ENCODE data around the gene LRRC47.

Gene LRRC47

DNA sequence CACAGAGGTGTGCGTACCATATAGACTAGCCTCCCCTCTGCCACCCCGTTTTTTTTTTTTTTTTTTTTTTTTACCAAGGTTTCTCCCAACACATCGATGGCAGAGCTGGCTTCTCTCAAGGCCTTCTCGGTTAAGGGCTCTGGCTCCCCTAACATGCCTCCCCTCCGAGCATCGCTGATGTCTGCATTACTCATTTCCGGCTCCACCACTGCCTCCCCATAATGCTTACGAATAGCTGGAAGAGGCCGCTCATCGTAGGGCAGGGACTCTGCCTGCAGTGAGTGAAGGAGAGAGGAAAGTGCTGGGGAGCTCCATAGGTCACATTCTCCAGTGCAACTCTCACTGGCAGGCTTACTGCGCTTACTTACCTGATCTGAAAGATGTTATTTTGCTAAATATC is 40.1 kb upstream of the LRRC47 start:
- no peak overlapping the region for H3K4me3 ChIP-seq (ENCODE audit: low read length)

DNA sequence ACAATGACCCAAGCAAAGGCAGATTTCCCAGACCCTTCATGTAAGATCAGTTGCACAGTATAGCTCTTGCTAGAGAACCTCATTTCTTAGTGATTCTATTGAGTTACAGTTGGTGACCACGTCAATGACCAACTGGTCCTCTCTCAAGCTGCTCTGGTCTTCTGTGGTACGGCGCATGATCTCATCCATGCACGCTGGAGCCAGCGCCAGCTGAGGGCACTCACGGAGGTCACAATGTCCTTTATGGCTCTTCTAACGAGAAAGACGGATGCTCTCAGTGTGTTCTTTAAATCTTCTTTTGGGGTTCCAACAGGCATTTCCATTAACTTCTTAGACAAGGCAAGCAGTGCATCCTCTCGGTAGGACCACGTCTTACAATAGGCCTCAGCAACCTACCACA is 38.4 kb upstream of the LRRC47 start:
- no peak overlapping the region for H3K4me2 ChIP-seq (ENCODE audit: low read length)
- TF ChIP-seq, protein P1, sequence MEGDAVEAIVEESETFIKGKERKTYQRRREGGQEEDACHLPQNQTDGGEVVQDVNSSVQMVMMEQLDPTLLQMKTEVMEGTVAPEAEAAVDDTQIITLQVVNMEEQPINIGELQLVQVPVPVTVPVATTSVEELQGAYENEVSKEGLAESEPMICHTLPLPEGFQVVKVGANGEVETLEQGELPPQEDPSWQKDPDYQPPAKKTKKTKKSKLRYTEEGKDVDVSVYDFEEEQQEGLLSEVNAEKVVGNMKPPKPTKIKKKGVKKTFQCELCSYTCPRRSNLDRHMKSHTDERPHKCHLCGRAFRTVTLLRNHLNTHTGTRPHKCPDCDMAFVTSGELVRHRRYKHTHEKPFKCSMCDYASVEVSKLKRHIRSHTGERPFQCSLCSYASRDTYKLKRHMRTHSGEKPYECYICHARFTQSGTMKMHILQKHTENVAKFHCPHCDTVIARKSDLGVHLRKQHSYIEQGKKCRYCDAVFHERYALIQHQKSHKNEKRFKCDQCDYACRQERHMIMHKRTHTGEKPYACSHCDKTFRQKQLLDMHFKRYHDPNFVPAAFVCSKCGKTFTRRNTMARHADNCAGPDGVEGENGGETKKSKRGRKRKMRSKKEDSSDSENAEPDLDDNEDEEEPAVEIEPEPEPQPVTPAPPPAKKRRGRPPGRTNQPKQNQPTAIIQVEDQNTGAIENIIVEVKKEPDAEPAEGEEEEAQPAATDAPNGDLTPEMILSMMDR (IDR thresholded peaks at IDR 0.05; ENCODE audit: low read depth, low read length, poor library complexity, severe bottlenecking), result no peak
- no peak for TF ChIP-seq EZH2phosphoT487 (IDR thresholded peaks at IDR 0.05; ENCODE audit: borderline replicate concordance, low read length)
- no peaks in the 10 kb centered on the region for H3K9me2 ChIP-seq (replicated peaks; ENCODE audit: control insufficient read depth, low read length)
- H3K79me2 ChIP-seq (ENCODE audit: control insufficient read depth, low read length), result no peaks in the 10 kb centered on the region
- H3K36me3 ChIP-seq (ENCODE audit: control insufficient read depth, low read length), result peaks cover 65% of the 10 kb centered on the region
- no peaks in the 10 kb centered on the region for H3K27me3 ChIP-seq (ENCODE audit: control insufficient read depth, low read length)
- peaks cover 4% of the 10 kb centered on the region for H3K4me1 ChIP-seq (ENCODE audit: control insufficient read depth, low read length)
- no peaks in the 10 kb centered on the region for H4K20me1 ChIP-seq (ENCODE audit: control insufficient read depth, insufficient read depth, low read depth, low read length)
- 0 out of 2 replicates have a peak, but pooled peaks cover 2% of the 10 kb centered on the region for H3F3A ChIP-seq (ENCODE audit: control insufficient read depth, insufficient read depth)
- no peak overlapping the region for H3K27ac ChIP-seq (ENCODE audit: low read depth, low read length)
- H3K4me3 ChIP-seq (ENCODE audit: low read length), result no peak overlapping the region
- H3K9me3 ChIP-seq (ENCODE audit: control insufficient read depth, insufficient read depth, low read length), result no peaks in the 10 kb centered on the region

More for the DNA sequence above, 40.1 kb upstream of the LRRC47 start:
- peaks cover 63% of the 10 kb centered on the region for H3K36me3 ChIP-seq (ENCODE audit: control insufficient read depth, low read length)
- no peak overlapping the region for H3K27ac ChIP-seq (ENCODE audit: low read depth, low read length)
- TF ChIP-seq, protein P1 (IDR thresholded peaks at IDR 0.05; ENCODE audit: low read depth, low read length, poor library complexity, severe bottlenecking), result no peak
- TF ChIP-seq EZH2phosphoT487 (IDR thresholded peaks at IDR 0.05; ENCODE audit: borderline replicate concordance, low read length), result no peak
- 0 out of 2 replicates have a peak, but pooled peaks cover 2% of the 10 kb centered on the region for H3F3A ChIP-seq (ENCODE audit: control insufficient read depth, insufficient read depth)
- H3K4me2 ChIP-seq (ENCODE audit: low read length), result no peak overlapping the region
- H3K9me2 ChIP-seq (replicated peaks; ENCODE audit: control insufficient read depth, low read length), result no peaks in the 10 kb centered on the region
- no peaks in the 10 kb centered on the region for H3K9me3 ChIP-seq (ENCODE audit: control insufficient read depth, insufficient read depth, low read length)
- peaks cover 11% of the 10 kb centered on the region for H3K4me1 ChIP-seq (ENCODE audit: control insufficient read depth, low read length)
- H4K20me1 ChIP-seq (ENCODE audit: control insufficient read depth, insufficient read depth, low read depth, low read length), result no peaks in the 10 kb centered on the region
- no peaks in the 10 kb centered on the region for H3K27me3 ChIP-seq (ENCODE audit: control insufficient read depth, low read length)
- no peaks in the 10 kb centered on the region for H3K79me2 ChIP-seq (ENCODE audit: control insufficient read depth, low read length)

GRCh38 chr1:3831689-3832088 is 35.4 kb upstream of the LRRC47 start:
- TF ChIP-seq, protein P1 (IDR thresholded peaks at IDR 0.05; ENCODE audit: low read depth, low read length, poor library complexity, severe bottlenecking), result no peak
- no peak for TF ChIP-seq EZH2phosphoT487 (IDR thresholded peaks at IDR 0.05; ENCODE audit: borderline replicate concordance, low read length)
- no peaks in the 10 kb centered on the region for H4K20me1 ChIP-seq (ENCODE audit: control insufficient read depth, insufficient read depth, low read depth, low read length)
- no peak overlapping the region for H3K4me2 ChIP-seq (ENCODE audit: low read length)
- H3K9me2 ChIP-seq (replicated peaks; ENCODE audit: control insufficient read depth, low read length), result no peaks in the 10 kb centered on the region
- no peaks in the 10 kb centered on the region for H3K9me3 ChIP-seq (ENCODE audit: control insufficient read depth, insufficient read depth, low read length)
- no peaks in the 10 kb centered on the region for H3K4me1 ChIP-seq (ENCODE audit: control insufficient read depth, low read length)
- no peaks in the 10 kb centered on the region for H3K27me3 ChIP-seq (ENCODE audit: control insufficient read depth, low read length)
- no peak overlapping the region for H3K4me3 ChIP-seq (ENCODE audit: low read length)
- no peaks in the 10 kb centered on the region for H3K79me2 ChIP-seq (ENCODE audit: control insufficient read depth, low read length)
- H3F3A ChIP-seq (ENCODE audit: control insufficient read depth, insufficient read depth), result no peaks in the 10 kb centered on the region
- H3K36me3 ChIP-seq (ENCODE audit: control insufficient read depth, low read length), result peaks cover 64% of the 10 kb centered on the region
- H3K27ac ChIP-seq (ENCODE audit: low read depth, low read length), result no peak overlapping the region

Data from DOHH2 (cell line).